ENCODE results near the gene ALK. TPM values are rescaled to one million over a fixed set of nuclear protein-coding genes. Genes with fewer than 3 reads are reported as not detected.

Gene ALK
- total RNA-seq, 1 donor from 2014 or later, result 9.6 TPM

DNA sequence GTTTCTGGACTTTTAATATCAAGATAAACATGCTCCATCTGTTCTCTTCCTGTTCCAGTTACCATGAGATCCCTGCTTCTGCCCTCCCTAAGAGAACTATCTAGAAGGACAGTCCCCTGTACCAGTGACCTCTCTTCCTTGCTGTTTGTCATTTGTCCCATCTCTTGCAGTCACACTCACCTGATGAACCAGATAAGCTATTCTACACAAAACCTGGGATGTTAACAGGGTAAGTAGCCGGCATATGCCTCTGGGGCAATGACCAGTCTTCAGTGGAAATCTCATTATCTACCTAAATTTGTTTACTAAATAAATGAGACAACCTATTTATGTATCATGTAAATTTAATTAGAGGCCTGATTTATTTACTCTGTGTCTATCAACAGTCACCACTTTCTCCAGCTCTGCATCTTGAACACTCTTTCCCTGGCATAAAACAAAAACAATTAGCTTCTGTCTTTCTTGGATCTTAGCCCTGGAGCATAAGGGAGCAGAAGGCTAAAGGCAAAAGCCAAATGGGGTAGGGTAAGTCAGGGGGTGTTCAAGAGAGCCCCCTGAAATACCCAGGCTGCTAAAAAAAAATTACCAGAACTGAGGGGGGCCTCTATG is 337.7 kb downstream of the ALK start:
- no peak overlapping the region for H3K27ac Mint-ChIP-seq (ENCODE audit: unreplicated experiment)
- H3K4me3 Mint-ChIP-seq (ENCODE audit: unreplicated experiment), result no peak overlapping the region
- DNase-seq, result no peak
- no peak for TF ChIP-seq CTCF (IDR thresholded peaks at IDR 0.05; ENCODE audit: partially characterized antibody, unreplicated experiment)
- H3K9me3 Mint-ChIP-seq (ENCODE audit: unreplicated experiment), result no peaks in the 10 kb centered on the region
- H3K36me3 Mint-ChIP-seq (ENCODE audit: unreplicated experiment), result no peaks in the 10 kb centered on the region
- peaks cover 5% of the 10 kb centered on the region for H3K4me1 Mint-ChIP-seq (ENCODE audit: low read depth, unreplicated experiment)
- H3K27me3 Mint-ChIP-seq (ENCODE audit: unreplicated experiment), result no peaks in the 10 kb centered on the region

GRCh38 chr2:29583104-29583503 is 338.3 kb downstream of the ALK start:
- Mint-ChIP-seq H3K27ac (ENCODE audit: unreplicated experiment) (no peak overlapping the region), H3K4me3 (ENCODE audit: unreplicated experiment) (no peak overlapping the region), H3K9me3 (ENCODE audit: unreplicated experiment) (peaks cover 1% of the 10 kb centered on the region), H3K4me1 (ENCODE audit: low read depth, unreplicated experiment) (peaks cover 6% of the 10 kb centered on the region), H3K27me3 (ENCODE audit: unreplicated experiment) (no peaks in the 10 kb centered on the region), H3K36me3 (ENCODE audit: unreplicated experiment) (no peaks in the 10 kb centered on the region)
- TF ChIP-seq CTCF (IDR thresholded peaks at IDR 0.05; ENCODE audit: partially characterized antibody, unreplicated experiment), result no peak
- no peak for DNase-seq

DNA sequence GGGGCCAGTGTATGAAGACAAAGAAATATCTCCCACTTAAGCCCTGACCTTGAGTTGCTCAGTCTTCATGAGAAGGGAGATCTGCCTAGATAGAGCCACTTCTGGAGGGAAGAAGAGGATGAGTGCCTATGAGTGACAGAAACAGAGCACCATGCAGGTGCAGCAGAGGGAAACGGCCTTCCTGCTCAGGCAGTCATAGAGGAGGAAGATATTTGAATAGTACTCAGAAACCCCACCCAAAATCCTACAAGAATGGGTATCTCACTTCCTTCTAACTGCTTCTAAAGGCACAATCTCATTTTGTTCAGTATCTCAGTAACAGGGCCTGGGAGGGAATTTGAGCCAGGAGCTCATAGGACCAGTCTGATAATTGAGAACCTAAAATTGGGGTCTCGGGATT is 339.3 kb downstream of the ALK start:
- Mint-ChIP-seq H3K9me3 (ENCODE audit: unreplicated experiment) (peaks cover 5% of the 10 kb centered on the region), H3K36me3 (ENCODE audit: unreplicated experiment) (no peaks in the 10 kb centered on the region)
- no peak for TF ChIP-seq CTCF (IDR thresholded peaks at IDR 0.05; ENCODE audit: partially characterized antibody, unreplicated experiment)

DNA sequence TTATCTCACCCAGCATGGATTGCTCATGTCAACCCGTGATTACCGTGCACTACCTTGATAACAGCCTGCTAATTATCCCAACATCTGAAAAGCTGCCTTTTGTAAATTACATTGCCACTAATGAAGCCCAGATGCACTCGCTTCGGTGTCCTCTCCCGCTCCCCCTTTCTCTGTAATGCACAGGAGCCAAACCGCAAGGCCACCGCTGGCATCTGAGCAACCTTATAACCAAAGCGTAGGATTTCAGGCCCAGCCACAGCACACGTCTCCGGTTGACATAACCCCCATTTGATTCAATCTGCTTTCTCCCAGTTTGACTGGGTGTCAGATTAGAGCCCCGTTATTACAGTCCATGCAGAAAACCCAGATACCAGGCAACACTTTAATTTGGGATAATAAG is 341.2 kb downstream of the ALK start:
- Mint-ChIP-seq H3K4me3 (ENCODE audit: unreplicated experiment) (no peak overlapping the region), H3K27ac (ENCODE audit: unreplicated experiment) (no peak overlapping the region), H3K9me3 (ENCODE audit: unreplicated experiment) (peaks cover 5% of the 10 kb centered on the region), H3K36me3 (ENCODE audit: unreplicated experiment) (no peaks in the 10 kb centered on the region), H3K27me3 (ENCODE audit: unreplicated experiment) (no peaks in the 10 kb centered on the region), H3K4me1 (ENCODE audit: low read depth, unreplicated experiment) (peaks cover 9% of the 10 kb centered on the region)
- DNase-seq, result no peak
- TF ChIP-seq CTCF (IDR thresholded peaks at IDR 0.05; ENCODE audit: partially characterized antibody, unreplicated experiment), result no peak

More for the DNA sequence above, 339.3 kb downstream of the ALK start:
- no peak overlapping the region for H3K4me3 Mint-ChIP-seq (ENCODE audit: unreplicated experiment)
- DNase-seq, result no peak
- H3K27ac Mint-ChIP-seq (ENCODE audit: unreplicated experiment), result no peak overlapping the region
- H3K27me3 Mint-ChIP-seq (ENCODE audit: unreplicated experiment), result no peaks in the 10 kb centered on the region
- peaks cover 9% of the 10 kb centered on the region for H3K4me1 Mint-ChIP-seq (ENCODE audit: low read depth, unreplicated experiment)

- no peak for DNase-seq
- Mint-ChIP-seq H3K4me1 (ENCODE audit: low read depth, unreplicated experiment) (peaks cover 9% of the 10 kb centered on the region), H3K36me3 (ENCODE audit: unreplicated experiment) (no peaks in the 10 kb centered on the region), H3K4me3 (ENCODE audit: unreplicated experiment) (no peak overlapping the region), H3K27me3 (ENCODE audit: unreplicated experiment) (no peaks in the 10 kb centered on the region), H3K27ac (ENCODE audit: unreplicated experiment) (no peak overlapping the region), H3K9me3 (ENCODE audit: unreplicated experiment) (peaks cover 5% of the 10 kb centered on the region)
- TF ChIP-seq CTCF (IDR thresholded peaks at IDR 0.05; ENCODE audit: partially characterized antibody, unreplicated experiment), result no peak
Measured at GRCh38 chr2:29579495-29580169, 341.8 kb downstream of the ALK start.

Data from glutamatergic neuron (in vitro differentiated cells).